ENCODE measurements around the gene DPH2.

DPH2 gene

DNA sequence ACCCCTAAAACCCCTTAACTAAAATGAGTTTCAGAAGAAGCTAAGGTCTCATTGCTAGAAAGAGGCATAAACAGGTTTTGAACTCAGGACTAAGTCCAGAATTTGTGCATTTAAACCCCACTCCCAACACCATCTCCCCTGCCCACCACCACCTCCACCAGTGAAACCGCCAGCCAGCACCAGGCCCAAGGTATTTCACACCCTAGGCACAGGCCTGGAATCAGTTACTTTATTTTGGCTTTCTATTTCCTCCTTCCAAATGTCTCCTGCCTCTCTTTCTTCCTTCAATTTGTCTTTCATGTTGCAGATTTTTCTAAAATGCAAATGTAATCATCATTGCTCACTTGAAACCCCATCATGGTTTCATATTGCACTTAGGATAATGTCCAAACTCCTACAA is 24.9 kb upstream of the DPH2 start:
- DNase-seq (ENCODE audit: low spot score) = no peak
- in situ Hi-C loops (cut with MboI; ENCODE audit: low pct_unique_long_range_greater_than_20kb, low sequenced_read_pairs, unreplicated experiment) = loop anchor here (25.0 kb wide), 1 partner anchor 408 kb away; the partner anchor contains the start of gene PTPRF
- TF ChIP-seq, protein P1, sequence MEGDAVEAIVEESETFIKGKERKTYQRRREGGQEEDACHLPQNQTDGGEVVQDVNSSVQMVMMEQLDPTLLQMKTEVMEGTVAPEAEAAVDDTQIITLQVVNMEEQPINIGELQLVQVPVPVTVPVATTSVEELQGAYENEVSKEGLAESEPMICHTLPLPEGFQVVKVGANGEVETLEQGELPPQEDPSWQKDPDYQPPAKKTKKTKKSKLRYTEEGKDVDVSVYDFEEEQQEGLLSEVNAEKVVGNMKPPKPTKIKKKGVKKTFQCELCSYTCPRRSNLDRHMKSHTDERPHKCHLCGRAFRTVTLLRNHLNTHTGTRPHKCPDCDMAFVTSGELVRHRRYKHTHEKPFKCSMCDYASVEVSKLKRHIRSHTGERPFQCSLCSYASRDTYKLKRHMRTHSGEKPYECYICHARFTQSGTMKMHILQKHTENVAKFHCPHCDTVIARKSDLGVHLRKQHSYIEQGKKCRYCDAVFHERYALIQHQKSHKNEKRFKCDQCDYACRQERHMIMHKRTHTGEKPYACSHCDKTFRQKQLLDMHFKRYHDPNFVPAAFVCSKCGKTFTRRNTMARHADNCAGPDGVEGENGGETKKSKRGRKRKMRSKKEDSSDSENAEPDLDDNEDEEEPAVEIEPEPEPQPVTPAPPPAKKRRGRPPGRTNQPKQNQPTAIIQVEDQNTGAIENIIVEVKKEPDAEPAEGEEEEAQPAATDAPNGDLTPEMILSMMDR (IDR thresholded peaks at IDR 0.05; ENCODE audit: extremely low read depth, insufficient read depth, missing control alignments) = no peak

DNA sequence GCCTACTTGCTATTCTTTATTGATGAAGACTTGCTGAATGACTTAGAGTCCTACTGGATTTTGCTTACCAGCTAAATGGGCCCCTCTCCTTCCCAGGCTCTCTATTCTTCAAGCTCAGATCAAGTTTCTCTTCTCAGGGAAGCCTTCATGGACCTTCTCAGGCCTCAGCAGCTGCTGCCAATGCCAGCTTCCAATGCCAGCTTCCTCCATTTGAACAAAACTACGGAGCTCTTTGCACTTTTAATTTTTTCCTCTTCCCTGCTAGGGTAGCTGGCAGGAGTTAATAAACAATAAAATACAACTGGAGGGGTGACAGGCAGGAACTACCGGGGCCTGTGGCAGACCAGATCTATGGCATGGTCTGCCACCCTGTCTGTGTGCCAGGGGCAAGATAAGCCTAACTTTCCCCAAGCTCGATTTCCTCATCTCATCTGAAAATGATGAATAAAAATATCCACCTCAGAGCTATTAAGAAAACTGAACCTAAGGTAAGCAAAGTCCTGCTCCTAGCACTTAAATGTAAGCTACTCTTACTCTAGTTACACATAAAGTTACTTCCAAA is 24.1 kb upstream of the DPH2 start:
- in situ Hi-C loops (cut with MboI; ENCODE audit: low pct_unique_long_range_greater_than_20kb, low sequenced_read_pairs, unreplicated experiment) = loop anchor here (25.0 kb wide), 1 partner anchor 408 kb away; the partner anchor contains the start of gene PTPRF
- no peak for DNase-seq (ENCODE audit: low spot score)

DNA sequence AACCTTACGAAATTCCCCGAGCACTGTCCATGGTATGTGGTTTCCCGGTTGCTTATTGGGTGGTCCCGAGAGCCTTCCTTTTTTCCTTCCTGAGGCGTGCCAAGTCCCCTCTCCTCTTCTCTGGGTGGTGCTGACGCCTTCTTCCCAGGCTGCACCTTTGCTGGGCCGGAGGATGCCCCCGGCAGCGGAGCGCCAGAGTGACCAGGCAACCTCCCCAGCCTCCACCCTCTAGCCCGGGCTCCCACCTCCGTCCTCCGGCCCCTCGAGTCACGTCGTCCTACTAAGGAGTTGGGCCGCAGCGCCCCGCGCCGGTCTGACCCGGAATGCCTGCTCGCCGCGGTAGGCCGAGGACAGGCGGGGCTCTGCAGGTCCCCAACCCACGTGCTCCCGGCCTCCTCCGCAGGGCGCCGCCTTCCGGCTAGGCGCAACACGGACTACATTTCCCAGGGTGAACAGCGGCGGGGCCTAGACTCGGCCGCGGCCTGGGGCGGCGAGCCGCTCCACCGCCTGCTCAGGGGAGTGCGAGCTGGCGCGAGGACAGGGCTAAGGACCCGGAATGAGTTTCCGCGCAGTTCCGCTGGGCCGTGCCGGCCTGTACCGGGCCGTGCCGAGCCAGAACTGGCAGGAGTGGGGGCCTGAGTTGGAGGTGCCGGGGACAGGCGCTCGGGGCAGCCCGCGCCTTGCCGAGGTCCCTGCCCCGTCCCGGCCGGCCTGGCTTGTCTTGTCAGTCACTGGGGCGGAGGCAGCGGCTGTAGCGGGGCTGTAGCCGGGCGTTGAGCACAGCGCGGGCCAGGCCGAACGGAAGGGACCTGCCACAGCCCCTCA is 23.4 kb upstream of the DPH2 start, which contains the start of gene IPO13:
Gene IPO13, plus strand, starts transcription at position 715 of the 825 bp plus-strand sequence. CDS start 651 bp downstream, outside the sequence.
- TF ChIP-seq, protein P1 (IDR thresholded peaks at IDR 0.05; ENCODE audit: extremely low read depth, insufficient read depth, missing control alignments) = peak; percentile 90
- in situ Hi-C loops (cut with MboI; ENCODE audit: low pct_unique_long_range_greater_than_20kb, low sequenced_read_pairs, unreplicated experiment) = loop anchor here (25.0 kb wide), 1 partner anchor 409 kb away; the partner anchor contains the start of gene PTPRF
- peak; percentile 99 for DNase-seq (ENCODE audit: low spot score)

More for the DNA sequence above, 24.1 kb upstream of the DPH2 start:
- TF ChIP-seq, protein P1 (IDR thresholded peaks at IDR 0.05; ENCODE audit: extremely low read depth, insufficient read depth, missing control alignments) = no peak

DNA sequence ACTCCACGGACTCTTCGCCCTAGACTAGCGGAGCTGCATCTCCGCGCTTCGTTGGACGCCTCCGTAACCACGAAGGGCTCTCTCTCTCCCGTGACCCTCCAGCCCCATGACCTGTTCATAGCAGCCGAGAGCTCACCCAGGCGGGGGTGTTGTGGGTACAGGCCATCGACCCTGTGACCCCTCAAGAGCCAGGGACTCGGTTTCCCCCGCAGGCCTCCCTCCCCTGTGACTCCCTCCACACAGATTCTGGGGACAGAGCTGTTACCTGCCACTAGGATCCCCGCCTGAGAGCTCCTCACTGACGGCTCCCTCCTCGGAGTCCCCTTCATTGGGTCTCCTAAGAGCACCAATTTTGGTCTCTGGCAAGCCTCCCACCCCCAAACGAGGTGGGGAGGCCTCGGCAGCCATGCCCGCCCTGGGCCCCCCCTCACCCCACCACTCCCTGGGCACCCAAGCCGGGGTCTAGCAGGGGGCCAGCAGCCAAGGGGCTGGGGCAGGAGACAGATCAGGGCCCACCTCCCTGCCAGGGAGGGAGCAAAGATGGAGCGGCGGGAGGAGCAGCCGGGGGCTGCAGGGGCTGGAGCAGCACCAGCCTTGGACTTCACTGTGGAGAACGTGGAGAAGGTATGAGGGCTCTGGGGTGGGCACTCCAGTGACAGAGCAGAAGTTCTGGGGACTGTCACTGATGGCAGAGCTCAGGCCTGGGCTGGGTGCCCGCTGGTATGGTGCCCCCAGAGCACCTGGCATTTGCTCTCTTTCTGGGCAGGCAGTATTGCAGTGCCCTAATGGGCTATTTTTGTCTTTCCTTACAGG is 22.5 kb upstream of the DPH2 start:
- in situ Hi-C loops (cut with MboI; ENCODE audit: low pct_unique_long_range_greater_than_20kb, low sequenced_read_pairs, unreplicated experiment) = loop anchor here (25.0 kb wide), 1 partner anchor 410 kb away; the partner anchor contains the start of gene PTPRF
- peak; percentile 17 for DNase-seq (ENCODE audit: low spot score)
- TF ChIP-seq, protein P1 (IDR thresholded peaks at IDR 0.05; ENCODE audit: extremely low read depth, insufficient read depth, missing control alignments) = no peak

DNA sequence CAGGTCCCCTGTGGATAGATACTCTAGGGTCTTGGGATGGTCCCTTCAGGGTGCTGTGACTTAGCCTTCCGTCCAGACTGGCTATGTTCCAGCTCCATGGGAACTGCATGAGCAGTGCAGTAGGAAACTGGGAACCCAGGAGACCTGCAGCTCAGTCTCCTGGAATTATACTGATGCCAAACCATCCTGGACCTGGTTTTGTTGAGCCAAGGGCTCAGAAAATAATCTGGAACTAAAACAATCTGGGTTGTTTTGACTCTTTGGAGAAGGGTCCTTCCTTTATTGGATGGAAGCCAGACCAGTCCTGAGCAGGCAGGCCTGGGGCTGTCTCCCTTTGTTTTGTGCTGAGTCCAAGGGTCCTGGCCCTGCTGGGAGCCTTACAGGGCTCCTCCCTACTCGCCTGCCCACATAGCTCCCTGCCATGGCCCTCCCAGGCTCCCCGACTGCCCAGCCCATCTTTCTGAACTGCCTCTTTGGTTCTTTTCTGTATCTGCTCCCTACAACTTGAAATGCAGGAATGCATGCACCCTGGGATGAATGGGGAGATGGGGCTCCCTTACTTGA is 21.9 kb upstream of the DPH2 start:
- in situ Hi-C loops (cut with MboI; ENCODE audit: low pct_unique_long_range_greater_than_20kb, low sequenced_read_pairs, unreplicated experiment) = loop anchor here (25.0 kb wide), 1 partner anchor 411 kb away; the partner anchor contains the start of gene PTPRF
- TF ChIP-seq, protein P1 (IDR thresholded peaks at IDR 0.05; ENCODE audit: extremely low read depth, insufficient read depth, missing control alignments) = no peak

More for the DNA sequence above, 21.9 kb upstream of the DPH2 start:
- no peak for DNase-seq (ENCODE audit: low spot score)

Measured in GM13977 (cell line).